Heart left ventricle (tissue), 13 donors: ENCODE results near the gene NIF3L1.

Experiments used
- CTCF ChIP-seq, 12 donors: fragments of 200-600 bp; sonication (generic) in 4 of 12; IDR thresholded peaks; one replicate each; pipeline versions ENCODE4 v1.5.0 to v1.8.0; 2018 to 2022; ENCODE audit warnings: antibody characterized with exemption in 12 of 12, mild to moderate bottlenecking in 5 of 12
- POLR2A ChIP-seq, 2 donors: fragments of 450-650 bp; IDR thresholded peaks; one replicate each; pipeline ENCODE4 v1.6.1; 2017; ENCODE audit warnings: antibody characterized with exemption in 2 of 2, mild to moderate bottlenecking in 2 of 2, moderate library complexity in 2 of 2
- donor health status: ischemic (EF 13 %, LVEDD 7.1; RV severe dilation, severe dysfunction).
- donor health status: DM: no; HTN: yes; CAD: no.
- donor health status: DM: no; HTN: no; CAD: no.
- donor health status: ischemic (EF 25% LVEDD 6.9; RV normal size, moderate dysfunction).
- donor health status: ischemic (EF 25% LVEDD 5.7; RV mildly dilated, moderate dysfunction).
- donor health status: ischemic (EF 35%, LVEDD 5.7; RV mildly dilated, moderate dysfunction).
- donor health status: nonischemic (EF 11% LVEDD 7.7; RV severe dilation, severe dysfunction).
- donor health status: DM: yes; HTN: yes; CAD: no.
- donor health status: PGD.
- donor health status: ischemic (EF 29% LVEDD 5.4; RV normal size, mild dysfunction).
- donor health status: nonischemic (EF 23%, LVEDD 6.1; RV moderate dilation, normal function).

- no peak for TF ChIP-seq CTCF (IDR thresholded peaks at IDR 0.05)
- TF ChIP-seq POLR2A (IDR thresholded peaks at IDR 0.05): no peak
Measured at GRCh38 chr2:200873560-200873959, 15.6 kb upstream of the NIF3L1 start.
